ENCODE results near the gene EXT2.

- TF ChIP-seq GABPA (IDR thresholded peaks at IDR 0.05; ENCODE audit: low read depth) = no peak
- TF ChIP-seq CTCF (IDR thresholded peaks at IDR 0.05; ENCODE audit: insufficient read depth, low read length) = no peak
- no peak for TF ChIP-seq POLR2AphosphoS5 (IDR thresholded peaks at IDR 0.05; ENCODE audit: low read depth)
- peak; percentile 7; the same call in 1 of the 2 replicates for TF ChIP-seq SPI1 (IDR thresholded peaks at IDR 0.05; ENCODE audit: borderline replicate concordance, low read depth)
These were observed 67.2 kb downstream of the EXT2 start for GRCh38 chr11:44162662-44163061.

All from HL-60 (cell line).